Measurements from ENCODE around the gene SH3BP4.

The SH3BP4 gene

GRCh38 chr2:234996069-234996940 is 44.5 kb downstream of the SH3BP4 start:
- Histone ChIP-seq H3K27ac (peak overlapping the region; percentile 70 to 84), H3K4me3 (peak overlapping the region; percentile 11 to 17), H3K27me3 (no peaks in the 10 kb centered on the region), H3K9me3 (no peaks in the 10 kb centered on the region), H3K36me3 (no peaks in the 10 kb centered on the region), H3K4me1 (peaks cover 4 to 65% (median 50%) of the 10 kb centered on the region in 4 donors)
- DNase-seq = no peak
- intact Hi-C loops (cut with DNase I; ENCODE audit: low total_unique reads) = loop anchor here (2.0 kb wide), 1 partner anchor 54 kb away; no protein-coding TSS in a partner anchor
- TF ChIP-seq CTCF (IDR thresholded peaks at IDR 0.05) = no peak

- DNase-seq = no peak
- H3K4me1 ChIP-seq = peaks cover 4 to 59% (median 44%) of the 10 kb centered on the region in 4 donors
- H3K36me3 ChIP-seq = no peaks in the 10 kb centered on the region
- intact Hi-C loops (cut with DNase I; ENCODE audit: low total_unique reads) = loop anchor here (2.0 kb wide), 1 partner anchor 54 kb away; no protein-coding TSS in a partner anchor
- TF ChIP-seq CTCF (IDR thresholded peaks at IDR 0.05) = no peak
- H3K27ac ChIP-seq = peak overlapping the region; percentile 70 to 84
- H3K4me3 ChIP-seq = peak overlapping the region; percentile 11 to 17
- no peaks in the 10 kb centered on the region for H3K9me3 ChIP-seq
- H3K27me3 ChIP-seq = no peaks in the 10 kb centered on the region
These were observed 45.1 kb downstream of the SH3BP4 start for GRCh38 chr2:234996941-234997270.

- no peak for TF ChIP-seq CTCF (IDR thresholded peaks at IDR 0.05)
- intact Hi-C loops (cut with DNase I; ENCODE audit: low total_unique reads) = loop anchor here (2.0 kb wide), 1 partner anchor 53 kb away; no protein-coding TSS in a partner anchor
- no peaks in the 10 kb centered on the region for H3K36me3 ChIP-seq
- peaks cover 4 to 55% (median 39%) of the 10 kb centered on the region in 4 donors for H3K4me1 ChIP-seq
- H3K27ac ChIP-seq = peak overlapping the region; percentile 70 to 84
- no peak for DNase-seq
- no peak overlapping the region for H3K4me3 ChIP-seq
- no peaks in the 10 kb centered on the region for H3K27me3 ChIP-seq
- no peaks in the 10 kb centered on the region for H3K9me3 ChIP-seq
These were observed 45.6 kb downstream of the SH3BP4 start for GRCh38 chr2:234997389-234997788.

GRCh38 chr2:234998404-234999211 is 46.8 kb downstream of the SH3BP4 start:
- H3K27me3 ChIP-seq = no peaks in the 10 kb centered on the region
- no peak for DNase-seq
- H3K36me3 ChIP-seq = no peaks in the 10 kb centered on the region
- peaks cover 4 to 43% (median 31%) of the 10 kb centered on the region in 4 donors for H3K4me1 ChIP-seq
- intact Hi-C loops (cut with DNase I; ENCODE audit: low total_unique reads) = no loop called here
- H3K27ac ChIP-seq = no peak overlapping the region
- no peak for TF ChIP-seq CTCF (IDR thresholded peaks at IDR 0.05)
- H3K9me3 ChIP-seq = no peaks in the 10 kb centered on the region
- H3K4me3 ChIP-seq = no peak overlapping the region

- Histone ChIP-seq H3K9me3 (no peaks in the 10 kb centered on the region), H3K36me3 (no peaks in the 10 kb centered on the region), H3K27ac (no peak overlapping the region), H3K27me3 (no peaks in the 10 kb centered on the region), H3K4me3 (no peak overlapping the region), H3K4me1 (peaks cover 0 to 36% (median 23%) of the 10 kb centered on the region in 4 donors)
- no peak for DNase-seq
- intact Hi-C loops (cut with DNase I; ENCODE audit: low total_unique reads) = no loop called here
- TF ChIP-seq CTCF (IDR thresholded peaks at IDR 0.05) = no peak
These were observed 48.1 kb downstream of the SH3BP4 start for GRCh38 chr2:234999740-235000425.
